Kidney epithelial cell (primary cell): ENCODE measurements around the gene SLC35F3. TPM values are rescaled to one million over a fixed set of nuclear protein-coding genes. Genes with fewer than 3 reads are reported as not detected.

Experiments
- DNase-seq: peaks from one replicate; pipeline ENCODE4 v3.0.0-alpha.2; 2010; ENCODE audit warnings: low read depth
- H3K27me3 ChIP-seq: 2 replicates; pipeline ENCODE4 v1.6.0; 2011; ENCODE audit warnings: low read length; ENCODE audit not compliant: control insufficient read depth, insufficient read depth
- H3K36me3 ChIP-seq: 2 replicates; pipeline ENCODE4 v1.5.1; 2011; ENCODE audit warnings: low read length; ENCODE audit not compliant: control insufficient read depth, insufficient read depth
- H3K4me3 ChIP-seq: 2 replicates; pipeline ENCODE4 v1.5.1; 2011; ENCODE audit warnings: low read depth, mild to moderate bottlenecking, control low read depth, low read length
- CTCF ChIP-seq: IDR thresholded peaks from 2 replicates; pipeline ENCODE4 v1.5.1; 2011; ENCODE audit warnings: mild to moderate bottlenecking, moderate library complexity, low read length, control low read depth, inconsistent platforms; ENCODE audit not compliant: insufficient read depth, poor library complexity, severe bottlenecking
- total RNA-seq: library from RNA; depleted of rRNA; stranded (reverse); fragments of >200 nt; gene quantifications from 2 replicates; pipeline ENCODE4 v1.2.3, GENCODE V29; 2015

SLC35F3 gene
- total RNA-seq, 1 donor from 2014 or later = 1.1 TPM

GRCh38 chr1:233905416-233906051 lies 1.1 kb downstream of the SLC35F3 start:
- TF ChIP-seq CTCF = no peak
- Histone ChIP-seq H3K36me3 (no peaks in the 10 kb centered on the region), H3K27me3 (no peaks in the 10 kb centered on the region), H3K4me3 (peak overlapping the region; percentile 57)
- DNase-seq = no peak

- no peak for TF ChIP-seq CTCF
- Histone ChIP-seq H3K36me3 (no peaks in the 10 kb centered on the region), H3K4me3 (no peak overlapping the region), H3K27me3 (no peaks in the 10 kb centered on the region)
- DNase-seq = no peak
These were observed 2.7 kb downstream of the SLC35F3 start for GRCh38 chr1:233907151-233907550.

- no peak for TF ChIP-seq CTCF
- Histone ChIP-seq H3K4me3 (no peak overlapping the region), H3K27me3 (no peaks in the 10 kb centered on the region), H3K36me3 (no peaks in the 10 kb centered on the region)
- DNase-seq = no peak
These were observed 3.6 kb downstream of the SLC35F3 start for GRCh38 chr1:233908092-233908491.

- TF ChIP-seq CTCF = no peak
- Histone ChIP-seq H3K36me3 (no peaks in the 10 kb centered on the region), H3K4me3 (no peak overlapping the region), H3K27me3 (no peaks in the 10 kb centered on the region)
- peak; percentile 89 for DNase-seq
These were observed 4.7 kb downstream of the SLC35F3 start for GRCh38 chr1:233909195-233909594.

GRCh38 chr1:233912447-233912846 lies 8.0 kb downstream of the SLC35F3 start:
- H3K4me3 ChIP-seq = no peak overlapping the region
- H3K27me3 ChIP-seq = no peaks in the 10 kb centered on the region
- TF ChIP-seq CTCF = no peak
- H3K36me3 ChIP-seq = no peaks in the 10 kb centered on the region
- DNase-seq = no peak

- Histone ChIP-seq H3K4me3 (no peak overlapping the region), H3K27me3 (no peaks in the 10 kb centered on the region), H3K36me3 (no peaks in the 10 kb centered on the region)
- no peak for TF ChIP-seq CTCF
- no peak for DNase-seq
These were observed 8.4 kb downstream of the SLC35F3 start for GRCh38 chr1:233912909-233913308.
